OCI-LY1 (cell line): ENCODE measurements around the gene CCDC127.
"Not testable (repeated sequence)": the region's sequence is repeated elsewhere in the genome, so short reads cannot be mapped to it uniquely, and the experiment has no call there.

ENCODE experiments used
- H2AFZ ChIP-seq: fragments of 200-600 bp; sonication (generic), shearing (Covaris generic); 2 replicates; pipeline ENCODE4 v1.6.0; 2014; ENCODE audit warnings: antibody characterized with exemption, mild to moderate bottlenecking, low read length
- H3F3A ChIP-seq: fragments of 200-600 bp; sonication (generic), shearing (Covaris generic); 2 replicates; pipeline ENCODE4 v1.6.0; 2014; ENCODE audit warnings: mild to moderate bottlenecking, antibody characterized with exemption, low read length, moderate library complexity; ENCODE audit not compliant: insufficient read depth
- H3K27ac ChIP-seq: fragments of 200-600 bp; sonication (generic); 2 replicates; pipeline ENCODE4 v1.5.1; 2014; ENCODE audit warnings: low read length, mixed run types, mild to moderate bottlenecking, low read depth; ENCODE audit not compliant: poor library complexity, severe bottlenecking
- H3K27me3 ChIP-seq: fragments of 200-600 bp; sonication (generic); 2 replicates; pipeline ENCODE4 v1.6.0; 2014; ENCODE audit warnings: antibody characterized with exemption, mild to moderate bottlenecking, low read length, moderate library complexity; ENCODE audit not compliant: insufficient read depth
- H3K36me3 ChIP-seq: fragments of 200-600 bp; sonication (generic); 2 replicates; pipeline ENCODE4 v1.6.1; 2014; ENCODE audit warnings: mild to moderate bottlenecking, antibody characterized with exemption, low read length, moderate library complexity, mixed read lengths; ENCODE audit not compliant: insufficient read depth
- H3K4me1 ChIP-seq: fragments of 200-600 bp; sonication (generic); 2 replicates; pipeline ENCODE4 v1.5.1; 2014; ENCODE audit warnings: mild to moderate bottlenecking, low read length, moderate library complexity; ENCODE audit not compliant: insufficient read depth, severe bottlenecking
- H3K4me2 ChIP-seq: fragments of 200-600 bp; sonication (generic), shearing (Covaris generic); 2 replicates; pipeline ENCODE4 v1.6.1; 2014; ENCODE audit warnings: low read length
- H3K4me3 ChIP-seq: fragments of 200-600 bp; sonication (generic); 2 replicates; pipeline ENCODE4 v1.5.1; 2014; ENCODE audit warnings: low read length, low read depth, mild to moderate bottlenecking, mixed read lengths; ENCODE audit not compliant: poor library complexity, severe bottlenecking
- H3K79me2 ChIP-seq: fragments of 200-600 bp; shearing (Covaris generic); 2 replicates; pipeline ENCODE4 v1.6.1; 2016; ENCODE audit warnings: mixed run types, low read length, mixed read lengths; ENCODE audit not compliant: insufficient read depth
- H3K9ac ChIP-seq: fragments of 200-600 bp; sonication (generic), shearing (Covaris generic); 2 replicates; pipeline ENCODE4 v1.6.1; 2014; ENCODE audit warnings: mild to moderate bottlenecking, low read length, mixed read lengths
- H3K9me2 ChIP-seq: fragments of 200-600 bp; sonication (generic), shearing (Covaris generic); 2 replicates; pipeline ENCODE4 v1.6.1; 2014; ENCODE audit warnings: low read depth, mild to moderate bottlenecking, low read length, mixed read lengths
- H3K9me3 ChIP-seq: fragments of 200-600 bp; shearing (Covaris generic); 2 replicates; pipeline ENCODE4 v1.6.1; 2014; ENCODE audit warnings: low read length, mixed read lengths
- H4K20me1 ChIP-seq: fragments of 200-600 bp; sonication (generic), shearing (Covaris generic); 2 replicates; pipeline ENCODE4 v1.6.0; 2016; ENCODE audit warnings: mild to moderate bottlenecking, low read length; ENCODE audit not compliant: insufficient read depth
- EZH2 ChIP-seq: fragments of 200-600 bp; sonication (generic), shearing (Covaris generic); IDR thresholded peaks from 2 replicates; pipeline ENCODE4 v1.8.0; 2017; ENCODE audit warnings: borderline replicate concordance, mixed run types, mild to moderate bottlenecking, antibody characterized with exemption, low read length, moderate library complexity, mixed read lengths
- TF ChIP-seq, protein P1 (sequence below): fragments of 200-600 bp; sonication (generic), shearing (Covaris generic); IDR thresholded peaks from 2 replicates; pipeline ENCODE4 v1.5.1; 2017; ENCODE audit warnings: mild to moderate bottlenecking, antibody characterized with exemption, low read length, moderate library complexity, mixed read lengths

Gene CCDC127

GRCh38 chr5:219460-219863 lies 1.5 kb upstream of the CCDC127 start:
- Histone ChIP-seq H2AFZ (no peak overlapping the region), H3F3A (no peaks in the 10 kb centered on the region), H3K9me2 (no peaks in the 10 kb centered on the region), H3K4me3 (peak overlapping the region; percentile 97), H3K4me1 (peaks cover 45% of the 10 kb centered on the region), H3K79me2 (peaks cover 49% of the 10 kb centered on the region), H3K9ac (peak overlapping the region; percentile 95), H4K20me1 (no peaks in the 10 kb centered on the region), H3K27me3 (no peaks in the 10 kb centered on the region), H3K9me3 (no peaks in the 10 kb centered on the region), H3K36me3 (peaks cover 15% of the 10 kb centered on the region), H3K4me2 (peak overlapping the region; percentile 85), H3K27ac (no peak overlapping the region)
- TF ChIP-seq EZH2 = no peak
- TF ChIP-seq, protein P1, sequence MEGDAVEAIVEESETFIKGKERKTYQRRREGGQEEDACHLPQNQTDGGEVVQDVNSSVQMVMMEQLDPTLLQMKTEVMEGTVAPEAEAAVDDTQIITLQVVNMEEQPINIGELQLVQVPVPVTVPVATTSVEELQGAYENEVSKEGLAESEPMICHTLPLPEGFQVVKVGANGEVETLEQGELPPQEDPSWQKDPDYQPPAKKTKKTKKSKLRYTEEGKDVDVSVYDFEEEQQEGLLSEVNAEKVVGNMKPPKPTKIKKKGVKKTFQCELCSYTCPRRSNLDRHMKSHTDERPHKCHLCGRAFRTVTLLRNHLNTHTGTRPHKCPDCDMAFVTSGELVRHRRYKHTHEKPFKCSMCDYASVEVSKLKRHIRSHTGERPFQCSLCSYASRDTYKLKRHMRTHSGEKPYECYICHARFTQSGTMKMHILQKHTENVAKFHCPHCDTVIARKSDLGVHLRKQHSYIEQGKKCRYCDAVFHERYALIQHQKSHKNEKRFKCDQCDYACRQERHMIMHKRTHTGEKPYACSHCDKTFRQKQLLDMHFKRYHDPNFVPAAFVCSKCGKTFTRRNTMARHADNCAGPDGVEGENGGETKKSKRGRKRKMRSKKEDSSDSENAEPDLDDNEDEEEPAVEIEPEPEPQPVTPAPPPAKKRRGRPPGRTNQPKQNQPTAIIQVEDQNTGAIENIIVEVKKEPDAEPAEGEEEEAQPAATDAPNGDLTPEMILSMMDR = no peak

DNA sequence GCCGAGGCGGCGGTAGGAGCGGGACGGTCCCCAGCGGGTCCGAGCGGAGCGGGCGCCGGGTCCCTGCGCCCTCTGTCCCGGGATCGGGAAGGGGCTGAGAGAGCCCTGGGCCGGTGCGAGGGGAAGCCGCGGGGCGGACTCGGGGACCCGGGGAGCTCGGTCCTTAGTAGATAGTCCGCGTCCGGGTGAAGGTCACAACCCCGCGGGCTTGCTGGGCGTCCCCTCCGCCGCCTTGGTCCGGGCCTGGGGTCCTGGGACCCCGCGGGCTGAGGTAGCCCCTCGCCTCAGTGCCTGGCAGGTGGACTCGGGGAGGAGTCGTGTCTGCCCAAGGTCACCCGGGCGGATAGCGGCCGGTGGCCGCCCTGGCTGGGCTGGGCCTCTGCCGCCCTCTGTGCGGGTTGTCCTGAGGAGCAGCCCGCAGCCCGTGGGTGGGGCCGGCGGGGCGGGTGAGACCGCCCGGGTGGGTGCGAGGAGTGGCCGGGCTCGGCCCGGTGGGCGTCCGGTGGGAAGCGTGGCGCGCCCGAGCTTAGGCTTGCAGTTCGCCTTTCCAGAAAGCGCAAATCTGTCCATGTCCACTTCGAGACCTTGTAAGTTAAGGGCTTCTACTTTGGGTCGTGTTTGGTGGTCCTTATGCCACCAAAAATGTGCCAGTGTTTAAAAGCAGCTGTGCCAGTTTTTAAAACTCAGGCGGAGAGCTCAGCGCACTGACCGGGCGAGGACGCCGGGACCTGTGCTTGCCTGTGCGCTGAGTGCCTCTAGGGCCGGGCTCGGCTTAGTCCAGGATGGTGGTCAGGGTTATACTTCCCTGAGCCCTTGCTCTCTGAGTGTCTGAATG lies 721 bp upstream of the CCDC127 start:
- Histone ChIP-seq H3F3A (no peaks in the 10 kb centered on the region), H3K36me3 (peaks cover 17% of the 10 kb centered on the region), H3K4me2 (peak overlapping the region; percentile 85), H3K9me2 (no peaks in the 10 kb centered on the region), H2AFZ (no peak overlapping the region), H3K4me1 (peaks cover 45% of the 10 kb centered on the region), H4K20me1 (no peaks in the 10 kb centered on the region), H3K9ac (peak overlapping the region; percentile 95), H3K4me3 (peak overlapping the region; percentile 97), H3K79me2 (peaks cover 54% of the 10 kb centered on the region), H3K27me3 (no peaks in the 10 kb centered on the region), H3K9me3 (0 out of 2 replicates have a peak, but pooled peaks cover 3% of the 10 kb centered on the region), H3K27ac (no peak overlapping the region)
- TF ChIP-seq, protein P1 = no peak

DNA sequence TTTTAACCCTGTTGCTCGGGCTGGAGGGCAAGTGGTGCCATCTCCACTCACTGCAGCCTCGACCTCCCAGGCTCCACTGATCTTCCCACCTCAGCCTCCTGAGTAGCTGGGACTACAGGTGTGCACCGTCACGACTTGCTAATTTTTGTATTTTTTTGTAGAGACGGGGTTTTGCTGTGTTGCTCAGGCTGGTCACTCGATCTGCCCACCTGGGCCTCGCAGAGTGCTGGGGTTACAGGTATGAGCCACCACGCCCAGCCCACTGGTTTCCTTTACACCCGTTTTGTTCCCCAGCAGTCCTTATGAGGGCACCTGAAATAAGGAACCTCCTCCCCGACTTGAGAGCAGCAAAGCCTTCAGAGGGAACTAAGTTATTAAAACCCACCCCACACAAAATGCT lies 1.9 kb downstream of the CCDC127 start:
- H4K20me1 ChIP-seq, H3K4me3 ChIP-seq, H3K27ac ChIP-seq, H3K9me3 ChIP-seq, H3K9me2 ChIP-seq, H3K9ac ChIP-seq, H3F3A ChIP-seq, H3K27me3 ChIP-seq, H2AFZ ChIP-seq: not testable (repeated sequence)
- H3K79me2 ChIP-seq = peaks cover 39% of the 10 kb centered on the region
- peaks cover 20% of the 10 kb centered on the region for H3K36me3 ChIP-seq
- peaks cover 33% of the 10 kb centered on the region for H3K4me1 ChIP-seq
- H3K4me2 ChIP-seq = 0 out of 2 replicates have a peak overlapping the region, but pooled peaks have one; percentile 32

DNA sequence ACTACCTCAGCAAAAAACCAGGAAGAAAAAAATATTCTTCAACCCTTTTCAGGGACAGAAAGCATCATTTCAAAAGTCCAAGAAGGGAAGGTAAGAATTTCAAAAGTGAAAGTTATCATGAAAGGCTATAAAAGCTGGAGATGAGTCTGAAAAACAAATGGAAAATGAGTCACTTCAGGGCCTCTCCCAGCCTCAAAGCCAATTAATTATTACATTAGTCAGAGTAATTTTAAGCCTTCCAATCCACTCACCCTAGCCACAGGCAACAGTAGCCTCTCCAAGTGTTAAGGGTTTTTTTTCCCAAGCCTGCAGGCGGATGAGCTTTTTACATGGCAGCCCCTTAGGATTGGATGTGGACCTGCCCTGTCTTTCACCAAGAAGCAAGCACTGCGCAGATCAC lies 2.7 kb downstream of the CCDC127 start:
- H2AFZ ChIP-seq, H3K9me3 ChIP-seq, H3K27me3 ChIP-seq, H3K4me2 ChIP-seq, H3K9ac ChIP-seq, H3F3A ChIP-seq, H4K20me1 ChIP-seq, H3K9me2 ChIP-seq, H3K27ac ChIP-seq, H3K4me3 ChIP-seq: not testable (repeated sequence)
- Histone ChIP-seq H3K79me2 (peaks cover 32% of the 10 kb centered on the region), H3K36me3 (peaks cover 20% of the 10 kb centered on the region), H3K4me1 (peaks cover 29% of the 10 kb centered on the region)
